Measurements from ENCODE around the gene XPO6.

The XPO6 gene

DNA sequence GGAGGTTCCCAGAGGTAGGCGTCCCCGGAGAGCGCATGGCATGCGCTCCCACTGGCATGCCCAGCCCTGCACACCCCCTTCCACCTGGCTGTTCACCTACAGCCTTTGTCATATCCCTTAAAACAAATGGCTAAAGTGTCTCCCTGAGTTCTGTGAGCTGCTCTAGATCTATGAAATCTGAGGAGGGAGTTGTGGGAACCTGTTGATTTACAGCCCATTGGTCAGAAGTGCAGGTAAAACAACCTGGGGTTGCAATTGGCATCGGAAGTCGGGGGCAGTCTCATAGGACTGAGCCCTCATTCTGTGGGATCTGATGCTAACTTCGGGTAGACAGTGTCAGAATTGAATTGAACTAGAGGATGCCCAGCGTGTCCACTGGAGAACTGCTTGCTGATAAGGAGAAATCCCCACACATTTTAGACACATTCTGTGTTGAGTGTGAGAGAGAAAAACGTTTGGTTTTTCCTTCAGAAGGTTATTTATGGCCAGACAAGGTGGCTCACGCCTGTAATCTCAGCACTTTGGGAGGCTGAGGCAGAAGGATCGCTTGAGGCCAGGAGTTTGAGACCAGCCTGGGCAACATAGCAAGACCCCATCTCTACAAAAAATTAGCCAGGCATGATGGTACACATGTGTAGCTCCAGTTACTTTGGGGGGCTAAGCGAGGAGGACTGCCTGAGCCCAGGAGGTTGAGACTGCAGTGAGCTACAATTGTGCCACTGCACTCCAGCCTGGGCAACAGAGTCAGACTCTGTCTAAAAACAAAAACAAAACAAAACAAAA is 126.2 kb downstream of the XPO6 start:
- no peak for FAIRE-seq
- DNase-seq (ENCODE audit: insufficient read length, low spot score) = no peak
- TF ChIP-seq PAX5 (IDR thresholded peaks at IDR 0.05; ENCODE audit: insufficient read depth, low read length, severe bottlenecking) (no peak), SPI1 (IDR thresholded peaks at IDR 0.05; ENCODE audit: low read depth, low read length) (no peak), POU2F2 (IDR thresholded peaks at IDR 0.05; ENCODE audit: low read depth, low read length) (no peak), TAF1 (IDR thresholded peaks at IDR 0.05; ENCODE audit: low read depth, low read length) (no peak), POLR2AphosphoS5 (IDR thresholded peaks at IDR 0.05; ENCODE audit: low read depth, low read length) (no peak), POLR2A (IDR thresholded peaks at IDR 0.05; ENCODE audit: low read depth, low read length) (no peak)

DNA sequence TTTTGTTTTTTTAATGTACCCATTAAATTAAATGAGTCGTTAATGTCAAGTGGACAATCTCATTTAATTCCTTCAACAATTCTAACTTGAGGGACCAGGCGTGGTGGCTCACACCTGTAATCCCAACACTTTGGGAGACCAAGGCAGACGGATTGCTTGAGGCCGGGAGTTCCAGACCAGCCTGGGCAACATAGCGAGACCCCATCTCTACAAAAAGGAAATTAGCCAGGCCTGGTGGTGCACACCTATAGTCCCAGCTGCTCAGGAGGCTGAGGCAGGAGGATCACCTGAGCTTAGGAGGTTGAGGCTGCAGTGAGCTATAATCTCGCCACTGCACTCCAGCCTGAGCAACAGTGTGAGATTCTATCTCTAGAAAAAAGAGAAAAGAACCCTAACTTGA is 127.6 kb downstream of the XPO6 start:
- FAIRE-seq = no peak

DNA sequence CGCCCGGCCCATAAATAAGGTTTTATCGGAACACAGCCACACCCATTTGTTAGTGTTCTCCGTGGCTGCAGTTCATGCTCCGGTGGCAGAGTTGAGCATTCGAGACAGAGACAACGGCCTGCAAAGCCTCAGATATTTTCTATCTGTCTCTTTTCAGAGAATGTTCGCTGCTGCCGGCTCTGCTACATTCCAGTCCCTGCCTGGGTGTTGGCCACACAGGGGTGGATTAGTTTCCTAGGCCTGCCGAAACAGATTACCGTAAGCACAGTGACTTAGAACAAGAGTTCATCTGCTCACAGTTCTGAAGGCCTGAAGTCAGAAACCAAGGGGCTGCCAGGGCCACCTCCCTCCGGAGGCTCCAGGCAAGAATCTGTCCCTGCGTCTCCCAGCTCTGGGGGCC is 129.1 kb downstream of the XPO6 start:
- FAIRE-seq (no peak), DNase-seq (ENCODE audit: insufficient read length, low spot score) (no peak)
- TF ChIP-seq TAF1 (IDR thresholded peaks at IDR 0.05; ENCODE audit: low read depth, low read length) (no peak), SPI1 (IDR thresholded peaks at IDR 0.05; ENCODE audit: low read depth, low read length) (no peak), PAX5 (IDR thresholded peaks at IDR 0.05; ENCODE audit: insufficient read depth, low read length, severe bottlenecking) (no peak)

More for the DNA sequence above, 127.6 kb downstream of the XPO6 start:
- TF ChIP-seq POLR2AphosphoS5 (IDR thresholded peaks at IDR 0.05; ENCODE audit: low read depth, low read length) (no peak), SPI1 (IDR thresholded peaks at IDR 0.05; ENCODE audit: low read depth, low read length) (no peak), POLR2A (IDR thresholded peaks at IDR 0.05; ENCODE audit: low read depth, low read length) (no peak), TAF1 (IDR thresholded peaks at IDR 0.05; ENCODE audit: low read depth, low read length) (no peak), PAX5 (IDR thresholded peaks at IDR 0.05; ENCODE audit: insufficient read depth, low read length, severe bottlenecking) (no peak), POU2F2 (IDR thresholded peaks at IDR 0.05; ENCODE audit: low read depth, low read length) (no peak)
- DNase-seq (ENCODE audit: insufficient read length, low spot score) = no peak

DNA sequence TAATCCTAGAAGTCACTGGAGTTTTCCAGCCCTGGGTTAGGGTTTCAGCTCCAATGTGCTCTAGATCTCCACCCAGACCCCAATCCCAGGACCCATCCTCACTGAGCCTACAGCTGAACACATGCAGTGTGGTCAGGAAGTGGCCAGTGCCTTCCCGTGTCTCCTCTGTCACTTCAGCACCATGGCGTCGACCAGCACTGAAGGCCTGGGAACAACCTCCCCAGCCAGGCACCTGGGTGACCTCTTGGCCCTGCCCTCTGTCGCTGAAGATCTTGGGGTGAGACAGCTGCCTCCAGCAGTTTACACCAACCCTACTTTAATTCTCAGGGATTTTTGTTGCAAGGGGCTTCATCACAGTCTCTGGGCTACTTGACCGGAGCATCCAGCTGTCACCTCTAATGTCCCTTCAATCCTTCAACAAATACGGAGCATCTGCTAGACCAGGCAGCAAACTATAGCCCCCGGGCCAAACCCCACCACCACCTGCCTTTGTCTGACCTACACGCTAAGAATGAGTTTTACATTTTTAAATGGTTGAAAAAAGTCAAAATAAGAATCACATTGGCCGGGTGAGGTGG is 130.3 kb downstream of the XPO6 start:
- FAIRE-seq = no peak
- TF ChIP-seq POLR2A (IDR thresholded peaks at IDR 0.05; ENCODE audit: low read depth, low read length) = no peak
- TF ChIP-seq PAX5 (IDR thresholded peaks at IDR 0.05; ENCODE audit: insufficient read depth, low read length, severe bottlenecking) = no peak
- no peak for TF ChIP-seq POLR2AphosphoS5 (IDR thresholded peaks at IDR 0.05; ENCODE audit: low read depth, low read length)
- TF ChIP-seq SPI1 (IDR thresholded peaks at IDR 0.05; ENCODE audit: low read depth, low read length) = no peak
- TF ChIP-seq TAF1 (IDR thresholded peaks at IDR 0.05; ENCODE audit: low read depth, low read length) = no peak

DNA sequence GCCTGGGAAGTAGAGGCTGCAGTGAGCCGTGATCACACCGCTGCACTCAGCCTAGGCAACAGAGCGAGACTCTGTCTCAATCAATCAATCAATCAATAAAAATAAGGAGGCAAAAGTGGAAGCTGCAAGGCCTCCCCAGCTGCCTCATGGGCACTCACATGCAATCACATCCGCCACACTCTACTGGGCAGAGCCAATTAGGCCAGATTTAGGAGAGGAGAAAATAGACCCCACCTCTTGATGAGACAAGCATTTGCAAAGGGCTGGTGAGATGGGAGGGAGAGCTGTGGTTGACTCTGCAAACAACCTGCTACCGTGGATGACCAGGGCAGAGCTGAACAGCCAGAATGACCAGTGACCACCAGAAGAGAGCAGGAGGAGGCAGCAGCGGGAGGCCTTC is 133.5 kb downstream of the XPO6 start:
- DNase-seq (ENCODE audit: insufficient read length, low spot score) = no peak
- TF ChIP-seq PAX5 (IDR thresholded peaks at IDR 0.05; ENCODE audit: insufficient read depth, low read length, severe bottlenecking) (no peak), POLR2AphosphoS5 (IDR thresholded peaks at IDR 0.05; ENCODE audit: low read depth, low read length) (no peak), TAF1 (IDR thresholded peaks at IDR 0.05; ENCODE audit: low read depth, low read length) (no peak), POLR2A (IDR thresholded peaks at IDR 0.05; ENCODE audit: low read depth, low read length) (no peak), POU2F2 (IDR thresholded peaks at IDR 0.05; ENCODE audit: low read depth, low read length) (no peak), SPI1 (IDR thresholded peaks at IDR 0.05; ENCODE audit: low read depth, low read length) (no peak)
- no peak for FAIRE-seq

More for the DNA sequence above, 130.3 kb downstream of the XPO6 start:
- no peak for DNase-seq (ENCODE audit: insufficient read length, low spot score)

DNA sequence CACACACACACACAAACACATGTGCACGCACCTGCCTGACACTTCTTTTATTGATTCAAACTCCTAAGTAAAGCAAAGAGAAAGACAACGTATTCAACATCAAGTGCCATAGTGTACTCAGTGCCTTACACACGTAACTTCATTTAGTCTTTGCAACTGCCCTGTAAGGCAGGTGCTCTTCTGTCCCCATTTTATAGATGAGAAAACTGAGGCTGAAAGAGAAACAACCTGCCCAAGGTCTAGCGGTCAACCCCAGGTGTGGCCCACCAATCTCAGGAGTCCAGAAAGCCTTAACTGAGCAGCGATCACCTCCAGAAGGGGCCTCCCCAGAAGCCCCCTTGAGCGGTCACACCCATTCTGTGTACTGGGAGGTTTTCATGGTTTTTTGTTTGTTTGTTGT is 137.9 kb downstream of the XPO6 start:
- TF ChIP-seq POLR2A (IDR thresholded peaks at IDR 0.05; ENCODE audit: low read depth, low read length) (no peak), PAX5 (IDR thresholded peaks at IDR 0.05; ENCODE audit: insufficient read depth, low read length, severe bottlenecking) (no peak), TAF1 (IDR thresholded peaks at IDR 0.05; ENCODE audit: low read depth, low read length) (no peak), POU2F2 (IDR thresholded peaks at IDR 0.05; ENCODE audit: low read depth, low read length) (no peak), SPI1 (IDR thresholded peaks at IDR 0.05; ENCODE audit: low read depth, low read length) (no peak), POLR2AphosphoS5 (IDR thresholded peaks at IDR 0.05; ENCODE audit: low read depth, low read length) (no peak)
- no peak for DNase-seq (ENCODE audit: insufficient read length, low spot score)
- FAIRE-seq = no peak

DNA sequence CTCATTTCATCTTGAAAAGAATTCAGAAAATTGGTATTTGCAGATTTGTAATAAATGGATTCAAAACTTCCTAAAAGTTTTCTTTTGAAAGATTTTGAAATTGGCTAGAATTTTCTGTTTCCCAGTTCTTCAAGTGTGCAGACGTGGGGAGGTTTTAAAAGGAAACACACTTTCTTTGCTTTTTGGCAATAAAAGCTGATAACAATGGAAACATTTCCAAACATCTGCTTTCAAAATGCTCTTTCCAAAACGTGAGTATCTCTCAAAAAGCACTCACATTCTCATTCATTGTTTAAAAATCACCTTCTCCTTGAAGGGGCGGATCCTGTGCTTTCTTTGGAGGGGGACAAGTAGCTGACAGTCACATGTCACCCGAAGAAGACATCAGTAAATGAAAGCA is 139.7 kb downstream of the XPO6 start:
- DNase-seq (ENCODE audit: insufficient read length, low spot score) = no peak
- TF ChIP-seq POLR2AphosphoS5 (IDR thresholded peaks at IDR 0.05; ENCODE audit: low read depth, low read length) (no peak), POLR2A (IDR thresholded peaks at IDR 0.05; ENCODE audit: low read depth, low read length) (no peak), PAX5 (IDR thresholded peaks at IDR 0.05; ENCODE audit: insufficient read depth, low read length, severe bottlenecking) (no peak), POU2F2 (IDR thresholded peaks at IDR 0.05; ENCODE audit: low read depth, low read length) (no peak), TAF1 (IDR thresholded peaks at IDR 0.05; ENCODE audit: low read depth, low read length) (no peak), SPI1 (IDR thresholded peaks at IDR 0.05; ENCODE audit: low read depth, low read length) (no peak)
- no peak for FAIRE-seq

DNA sequence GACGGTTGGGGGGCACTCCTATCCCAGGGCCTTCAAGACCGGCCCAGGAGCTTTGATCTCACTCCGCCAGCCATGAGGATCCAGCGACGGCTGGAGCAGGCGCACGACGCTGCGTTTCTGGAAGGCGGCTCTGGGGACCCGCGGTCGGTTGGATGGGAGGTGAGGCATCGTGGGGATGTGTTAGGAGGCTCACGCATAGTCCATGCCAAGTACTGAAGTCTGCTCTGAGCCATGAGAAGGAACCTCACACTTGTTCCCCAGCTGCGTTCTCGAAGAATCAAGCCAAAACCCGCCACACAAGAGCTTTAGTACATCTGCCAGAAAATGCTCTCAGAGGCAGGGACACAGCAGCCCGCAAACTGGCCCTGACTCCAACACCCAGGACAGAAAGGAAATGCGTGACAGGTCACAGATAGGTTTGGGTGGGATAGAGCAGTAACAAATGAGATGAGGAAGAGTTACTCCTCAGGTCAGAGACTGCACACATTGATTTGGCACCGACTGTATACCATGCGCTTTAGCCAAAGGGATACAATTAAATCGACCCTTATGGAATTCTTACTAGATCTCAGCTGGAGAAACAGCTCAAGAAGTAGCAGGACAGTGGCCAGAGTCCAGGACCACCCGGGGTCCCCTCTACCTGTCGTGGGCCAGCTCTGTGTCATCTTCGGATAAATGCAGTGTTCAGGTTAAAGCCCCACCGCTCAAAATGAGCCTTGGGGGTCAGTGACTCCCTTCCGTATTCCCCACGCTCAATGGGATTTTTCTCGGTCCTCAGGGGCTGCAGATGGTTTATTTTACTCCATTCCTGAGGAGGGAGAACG is 141.6 kb downstream of the XPO6 start:
- DNase-seq (ENCODE audit: insufficient read length, low spot score) = no peak
- TF ChIP-seq POU2F2 (IDR thresholded peaks at IDR 0.05; ENCODE audit: low read depth, low read length) = no peak
- TF ChIP-seq POLR2AphosphoS5 (IDR thresholded peaks at IDR 0.05; ENCODE audit: low read depth, low read length) = no peak
- no peak for TF ChIP-seq SPI1 (IDR thresholded peaks at IDR 0.05; ENCODE audit: low read depth, low read length)
- no peak for TF ChIP-seq POLR2A (IDR thresholded peaks at IDR 0.05; ENCODE audit: low read depth, low read length)
- TF ChIP-seq TAF1 (IDR thresholded peaks at IDR 0.05; ENCODE audit: low read depth, low read length) = no peak
- no peak for TF ChIP-seq PAX5 (IDR thresholded peaks at IDR 0.05; ENCODE audit: insufficient read depth, low read length, severe bottlenecking)
- peak; percentile 13 for FAIRE-seq

DNA sequence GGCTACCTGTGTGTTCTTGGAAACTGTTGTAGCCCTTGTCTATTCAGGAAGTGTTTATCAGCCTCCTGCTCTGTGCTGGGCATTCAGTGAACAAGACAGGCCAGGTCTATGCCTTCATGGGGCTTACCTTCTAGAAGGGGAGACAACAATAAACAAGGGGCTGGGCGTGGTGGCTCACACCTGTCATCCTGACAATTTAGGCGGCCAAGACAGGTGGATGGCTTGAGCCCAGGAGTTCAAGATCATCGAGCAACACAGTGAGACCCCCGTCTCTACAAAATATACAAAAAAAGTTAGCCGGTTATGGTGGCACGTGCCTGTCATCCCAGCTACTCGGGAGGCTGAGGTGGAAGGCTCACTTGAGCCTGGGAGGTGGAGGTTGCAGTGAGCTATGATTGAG is 142.8 kb downstream of the XPO6 start:
- TF ChIP-seq TAF1 (IDR thresholded peaks at IDR 0.05; ENCODE audit: low read depth, low read length) (no peak), SPI1 (IDR thresholded peaks at IDR 0.05; ENCODE audit: low read depth, low read length) (no peak), POU2F2 (IDR thresholded peaks at IDR 0.05; ENCODE audit: low read depth, low read length) (no peak), PAX5 (IDR thresholded peaks at IDR 0.05; ENCODE audit: insufficient read depth, low read length, severe bottlenecking) (no peak), POLR2AphosphoS5 (IDR thresholded peaks at IDR 0.05; ENCODE audit: low read depth, low read length) (no peak), POLR2A (IDR thresholded peaks at IDR 0.05; ENCODE audit: low read depth, low read length) (no peak)
- DNase-seq (ENCODE audit: insufficient read length, low spot score) = no peak
- FAIRE-seq = no peak
